HG03457 (cell line): ENCODE measurements around the gene NOS2.
"Not testable (repeated sequence)": the region's sequence is repeated elsewhere in the genome, so short reads cannot be mapped to it uniquely, and the experiment has no call there.

Experiments used
- ATAC-seq: cut with Tn5 transposase; IDR thresholded peaks from one replicate; pipeline ENCODE4 v1.9.1; 2021; ENCODE audit warnings: moderate number of reproducible peaks; ENCODE audit not compliant: unreplicated experiment

NOS2 gene

DNA sequence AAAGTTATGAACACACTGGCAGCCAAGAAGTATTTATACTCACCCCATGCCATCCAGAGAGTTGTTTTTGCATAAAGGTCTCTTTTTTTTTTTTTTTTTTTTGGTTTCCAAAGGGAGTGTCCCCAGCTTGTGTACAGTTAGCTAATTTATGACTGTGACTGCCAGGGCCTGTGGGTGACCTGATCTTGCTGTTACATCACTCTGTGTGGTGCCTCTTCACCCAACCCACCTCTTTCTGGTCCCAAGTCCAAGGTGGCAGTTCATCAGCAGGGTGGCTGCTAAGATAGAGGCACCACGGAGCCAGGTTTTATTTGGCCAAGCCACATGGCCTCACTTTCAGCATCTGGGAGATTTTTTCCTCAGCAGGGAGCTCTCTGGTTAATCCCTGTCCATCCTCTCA is at the start of gene NOS2:
Gene NOS2 (minus strand): TSS at position 8 of the 400 bp plus-strand sequence. CDS start 1,720 bp downstream, outside the sequence.
- ATAC-seq = no peak

GRCh38 chr17:27849474-27850185 is 49.3 kb upstream of the NOS2 start:
- ATAC-seq = no peak

GRCh38 chr17:27848931-27849330 is 48.6 kb upstream of the NOS2 start:
- ATAC-seq = no peak

DNA sequence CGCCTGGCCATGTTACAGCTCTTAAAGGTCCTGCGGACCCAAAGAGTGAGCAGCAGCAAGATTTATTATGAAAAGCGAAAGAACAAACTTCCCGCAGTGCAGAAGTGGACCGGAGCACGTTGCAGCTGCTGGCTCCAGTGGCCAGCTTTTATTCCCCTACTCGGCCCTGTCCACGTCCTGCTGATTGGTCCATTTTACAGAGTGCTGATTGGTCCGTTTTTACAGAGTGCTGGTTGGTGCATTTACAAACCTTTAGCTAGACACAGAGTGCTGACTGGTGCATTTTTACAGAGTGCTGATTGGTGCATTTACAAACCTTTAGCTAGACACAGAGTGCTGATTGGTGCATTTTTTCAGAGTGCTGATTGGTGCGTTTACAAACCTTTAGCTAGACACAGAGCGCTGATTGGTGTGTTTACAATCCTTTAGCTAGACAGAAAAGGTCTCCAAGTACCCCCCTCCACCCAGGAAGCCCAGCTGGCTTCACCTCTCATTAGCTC is 46.5 kb upstream of the NOS2 start:
- not testable (repeated sequence) for ATAC-seq

DNA sequence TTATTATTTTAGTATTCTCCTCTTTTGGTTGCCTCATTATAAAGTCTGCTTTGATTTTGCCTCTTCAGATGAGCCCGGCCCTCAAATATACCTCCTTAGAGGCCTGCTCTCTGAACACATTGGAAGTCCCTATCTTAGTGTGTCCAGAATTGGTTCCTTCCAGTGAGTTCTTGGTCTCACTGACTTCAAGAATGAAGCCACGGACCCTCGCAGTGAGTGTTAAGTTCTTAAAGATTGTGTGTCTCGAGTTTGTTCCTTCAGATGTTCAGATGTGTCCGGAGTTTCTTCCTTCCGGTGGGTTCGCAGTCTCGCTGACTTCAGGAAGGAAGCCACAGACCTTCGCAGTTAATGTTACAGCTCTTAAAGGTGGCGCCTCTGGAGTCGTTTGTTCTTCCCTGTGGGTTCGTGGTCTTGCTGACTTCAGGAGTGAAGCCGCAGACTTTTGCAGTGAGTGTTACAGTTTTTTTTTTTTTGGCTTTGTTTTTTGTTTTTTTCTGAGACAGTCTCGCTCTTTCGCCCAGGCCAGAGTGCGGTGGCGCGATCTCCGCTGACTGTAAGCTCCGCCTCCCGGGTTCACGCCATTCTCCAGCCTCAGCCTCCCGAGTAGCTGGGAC is 45.8 kb upstream of the NOS2 start:
- ATAC-seq = no peak

- ATAC-seq = no peak
These were observed 45.1 kb upstream of the NOS2 start for GRCh38 chr17:27845264-27846041.

- ATAC-seq = no peak
These were observed 40.4 kb upstream of the NOS2 start for GRCh38 chr17:27840688-27841087.

DNA sequence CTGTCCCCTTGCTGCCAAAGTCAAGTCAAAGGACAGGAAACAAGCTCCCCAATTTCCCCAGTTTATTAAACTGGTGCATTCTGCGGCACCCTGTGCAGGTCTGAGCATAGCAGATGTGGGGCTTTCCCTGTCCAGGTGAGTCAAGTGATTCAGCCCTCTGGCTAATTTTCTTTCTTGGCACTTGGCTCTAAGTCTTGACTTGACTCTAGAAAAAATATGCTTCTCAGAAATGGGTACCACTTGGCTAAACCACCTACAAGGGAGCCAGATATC is 40.0 kb upstream of the NOS2 start:
- ATAC-seq = not testable (repeated sequence)

- not testable (repeated sequence) for ATAC-seq
These were observed 39.5 kb upstream of the NOS2 start for GRCh38 chr17:27839571-27840405.

GRCh38 chr17:27838607-27839006 is 38.3 kb upstream of the NOS2 start:
- ATAC-seq = not testable (repeated sequence)

DNA sequence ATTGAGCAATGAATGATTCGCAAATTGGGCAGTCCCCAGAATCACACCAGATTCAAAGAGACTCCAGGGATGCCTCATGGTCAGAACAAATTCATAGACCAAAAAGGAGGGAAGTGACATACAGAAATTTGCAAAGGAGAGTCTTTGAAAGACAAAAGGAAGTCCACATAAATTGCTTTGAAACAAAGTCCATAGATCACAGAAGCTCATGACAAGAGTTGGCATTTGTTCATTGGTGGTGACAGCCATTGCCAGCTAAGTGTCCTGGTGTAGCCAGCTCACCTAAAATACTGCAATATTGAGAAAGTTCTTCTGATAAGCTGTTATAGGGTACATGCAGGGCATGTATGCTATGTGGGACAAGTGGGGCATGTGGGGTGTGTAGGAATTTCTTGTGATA is 37.4 kb upstream of the NOS2 start:
- ATAC-seq = not testable (repeated sequence)

DNA sequence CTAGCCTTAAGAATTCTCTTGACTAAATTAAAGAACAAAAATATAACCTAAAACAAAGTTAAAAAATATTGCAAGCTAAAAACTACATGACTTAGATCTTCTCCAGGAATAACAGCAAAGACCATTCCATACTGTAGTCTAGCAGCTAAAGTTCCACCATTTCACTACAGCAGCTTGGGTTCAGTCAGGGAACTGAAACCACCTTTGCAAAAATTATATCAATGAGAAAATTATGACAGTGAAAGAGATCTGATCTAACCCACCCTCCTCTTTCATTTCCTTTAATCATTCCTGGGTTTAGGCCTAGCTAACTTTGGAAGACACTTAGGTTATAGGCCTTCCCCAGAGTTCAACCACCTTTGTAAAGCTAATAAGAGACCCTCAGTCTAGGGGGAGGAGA is 36.3 kb upstream of the NOS2 start:
- ATAC-seq = no peak

DNA sequence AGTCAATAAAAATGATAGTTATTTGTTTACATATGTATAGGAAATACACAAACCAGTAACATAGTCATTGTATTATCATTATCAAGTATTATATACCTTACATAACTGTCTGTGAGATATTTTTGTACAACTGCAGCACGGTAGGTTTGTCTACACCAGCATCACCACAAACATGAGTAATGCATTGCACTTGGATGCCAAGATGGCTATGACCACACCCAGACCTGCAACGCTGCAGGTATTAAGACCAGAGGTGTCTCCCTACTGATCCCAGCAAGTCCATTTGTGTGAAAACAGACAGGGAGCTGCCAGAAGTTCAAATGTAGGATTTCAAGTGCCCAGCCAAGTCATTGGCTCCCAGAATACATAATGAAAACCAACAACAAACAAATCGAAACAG is 34.2 kb upstream of the NOS2 start:
- no peak for ATAC-seq

- ATAC-seq = no peak
These were observed 32.5 kb upstream of the NOS2 start for GRCh38 chr17:27832831-27833230.

- not testable (repeated sequence) for ATAC-seq
These were observed 29.6 kb upstream of the NOS2 start for GRCh38 chr17:27829888-27830287.

DNA sequence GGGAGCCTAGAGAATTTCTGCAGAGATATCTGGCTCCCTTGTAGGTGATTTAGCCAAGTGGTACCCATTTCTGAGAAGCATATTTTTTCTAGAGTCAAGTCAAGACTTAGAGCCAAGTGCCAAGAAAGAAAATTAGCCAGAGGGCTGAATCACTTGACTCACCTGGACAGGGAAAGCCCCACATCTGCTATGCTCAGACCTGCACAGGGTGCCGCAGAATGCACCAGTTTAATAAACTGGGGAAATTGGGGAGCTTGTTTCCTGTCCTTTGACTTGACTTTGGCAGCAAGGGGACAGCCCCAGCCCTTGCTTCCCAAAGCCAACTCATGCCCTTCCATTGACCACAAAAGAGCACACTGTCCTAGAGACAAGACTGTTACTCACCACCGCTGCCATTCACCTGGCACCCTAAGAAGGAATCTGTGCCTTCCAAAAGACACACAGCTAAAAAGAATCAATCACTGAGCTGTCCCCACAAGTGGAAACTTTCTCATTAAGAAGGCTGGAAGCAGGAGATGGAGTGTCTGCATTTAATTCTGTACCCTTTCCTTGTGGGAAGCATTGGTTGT is 28.9 kb upstream of the NOS2 start:
- not testable (repeated sequence) for ATAC-seq

- ATAC-seq = no peak
These were observed 25.1 kb upstream of the NOS2 start for GRCh38 chr17:27825459-27825858.

DNA sequence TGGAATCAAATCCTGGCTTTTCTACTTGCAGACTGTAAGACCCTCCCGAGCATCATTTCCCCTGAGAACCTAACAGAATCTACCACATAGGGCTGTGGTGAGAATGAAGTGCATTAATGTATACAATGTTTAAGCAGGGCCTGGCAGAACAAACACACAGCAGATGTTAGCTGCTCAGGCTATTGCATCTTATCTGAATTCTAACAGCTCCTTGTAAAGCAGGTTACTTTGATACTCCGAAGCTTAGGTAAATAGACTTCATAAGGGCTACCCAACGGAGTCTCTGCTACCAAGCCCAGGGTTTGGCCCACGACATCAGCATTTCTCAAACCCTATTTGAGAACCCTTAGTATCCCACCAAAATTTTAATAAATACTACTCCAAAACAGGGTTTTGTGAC is 24.4 kb upstream of the NOS2 start:
- ATAC-seq = no peak

- no peak for ATAC-seq
These were observed 23.9 kb upstream of the NOS2 start for GRCh38 chr17:27824176-27824715.

DNA sequence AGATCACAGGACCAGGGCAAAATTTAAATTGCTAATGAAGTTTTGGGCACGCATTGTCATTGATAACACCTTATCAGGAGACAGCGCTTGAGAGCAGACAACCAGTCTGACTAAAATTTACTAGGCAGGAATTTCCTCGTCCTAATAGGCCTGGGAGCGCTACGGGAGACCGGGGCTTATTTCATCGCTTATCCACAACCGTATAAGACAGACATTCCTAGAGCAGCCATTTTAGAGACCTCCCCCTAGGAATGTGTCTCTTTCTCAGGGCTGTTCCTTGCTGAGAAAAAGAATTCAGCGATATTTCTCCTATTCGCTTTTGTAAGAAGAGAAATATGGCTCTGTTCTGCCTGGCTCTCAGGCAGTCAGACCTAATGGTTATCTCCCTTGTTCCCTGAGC is 21.8 kb upstream of the NOS2 start:
- not testable (repeated sequence) for ATAC-seq
